A673 (cell line): ENCODE measurements around the gene SPACA7.

ENCODE experiments used
- CTCF ChIP-seq: fragments of 300-800, 200-600 bp; sonication (generic); conservative IDR thresholded peaks from 2 replicates; pipeline ENCODE4 v1.5.1; 2017; ENCODE audit warnings: low read depth, mild to moderate bottlenecking, antibody characterized with exemption, low read length, moderate library complexity, mixed read lengths
- EZH2 ChIP-seq: fragments of 200-600 bp; sonication (generic); IDR thresholded peaks from 2 replicates; pipeline ENCODE4 v1.6.1; 2017; ENCODE audit warnings: borderline replicate concordance, low read depth, mild to moderate bottlenecking, mixed read lengths, antibody characterized with exemption, low read length; ENCODE audit not compliant: poor library complexity, severe bottlenecking

DNA sequence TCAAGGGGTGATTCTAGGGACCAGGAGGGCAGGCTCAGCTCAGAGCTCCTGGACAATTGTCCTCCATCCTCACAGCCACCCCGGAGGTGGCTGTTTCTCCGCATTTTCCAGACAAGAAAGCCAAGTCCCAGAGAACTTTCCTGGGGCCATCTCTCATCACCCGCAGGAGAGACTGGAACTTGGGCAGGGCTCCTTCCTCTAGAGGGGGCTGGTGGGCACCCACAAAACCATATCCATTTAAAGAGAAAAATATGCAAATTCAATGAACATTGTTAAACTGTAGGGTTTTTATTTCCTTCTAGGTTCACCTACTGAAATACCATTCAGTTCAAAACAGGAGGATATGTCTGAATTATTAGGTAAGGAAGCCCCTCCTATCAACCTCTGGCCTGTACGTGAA, 16.6 kb downstream of the SPACA7 start:
- no peak for TF ChIP-seq EZH2
- TF ChIP-seq CTCF, result peak; percentile 43
